Fibroblast of villous mesenchyme (primary cell): ENCODE measurements around the gene IPO4. TPM values are rescaled to one million over a fixed set of nuclear protein-coding genes. Genes with fewer than 3 reads are reported as not detected.

Experiments
- DNase-seq: peaks from one replicate; pipeline ENCODE4 v3.0.0-alpha.2; 2010; ENCODE audit warnings: low read depth
- H3K4me3 ChIP-seq: 2 replicates; pipeline ENCODE4 v1.5.1; 2011; ENCODE audit warnings: low read depth, mild to moderate bottlenecking, low read length
- total RNA-seq: library from RNA; depleted of rRNA; stranded (reverse); fragments of >200 nt; gene quantifications from 2 replicates; pipeline ENCODE4 v1.2.3, GENCODE V29; 2012
- TF ChIP-seq, protein P1 (sequence below): IDR thresholded peaks from 2 replicates; pipeline ENCODE4 v1.5.1; 2012; ENCODE audit warnings: low read depth, mild to moderate bottlenecking, low read length; ENCODE audit not compliant: insufficient read depth

Gene IPO4
- total RNA-seq, 1 donor: 41.9 TPM

DNA sequence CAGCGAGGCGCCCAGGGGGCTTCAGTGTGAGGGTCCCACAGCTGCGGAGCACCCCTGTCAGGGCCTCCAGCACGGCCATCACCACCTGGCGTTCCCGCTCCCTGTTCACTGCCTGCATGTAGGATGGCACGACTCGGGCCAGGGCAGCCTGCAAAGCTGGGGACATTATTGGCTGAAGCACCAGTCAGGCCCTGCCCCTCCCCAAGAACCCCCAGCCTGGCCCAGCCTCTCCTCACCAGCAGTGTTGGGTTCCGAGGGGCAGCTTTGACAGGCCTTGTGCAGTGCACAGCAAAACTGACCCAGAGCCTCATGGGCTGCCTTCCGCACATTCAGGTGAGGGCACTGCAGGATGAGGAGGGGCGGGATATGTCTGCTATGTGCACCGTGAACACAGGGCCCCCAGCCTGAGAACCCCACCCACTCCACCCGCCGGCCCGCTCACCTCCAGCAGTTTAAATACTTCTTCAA is 5.6 kb downstream of the IPO4 start:
- DNase-seq: no peak
- no peak overlapping the region for H3K4me3 ChIP-seq
- TF ChIP-seq, protein P1, sequence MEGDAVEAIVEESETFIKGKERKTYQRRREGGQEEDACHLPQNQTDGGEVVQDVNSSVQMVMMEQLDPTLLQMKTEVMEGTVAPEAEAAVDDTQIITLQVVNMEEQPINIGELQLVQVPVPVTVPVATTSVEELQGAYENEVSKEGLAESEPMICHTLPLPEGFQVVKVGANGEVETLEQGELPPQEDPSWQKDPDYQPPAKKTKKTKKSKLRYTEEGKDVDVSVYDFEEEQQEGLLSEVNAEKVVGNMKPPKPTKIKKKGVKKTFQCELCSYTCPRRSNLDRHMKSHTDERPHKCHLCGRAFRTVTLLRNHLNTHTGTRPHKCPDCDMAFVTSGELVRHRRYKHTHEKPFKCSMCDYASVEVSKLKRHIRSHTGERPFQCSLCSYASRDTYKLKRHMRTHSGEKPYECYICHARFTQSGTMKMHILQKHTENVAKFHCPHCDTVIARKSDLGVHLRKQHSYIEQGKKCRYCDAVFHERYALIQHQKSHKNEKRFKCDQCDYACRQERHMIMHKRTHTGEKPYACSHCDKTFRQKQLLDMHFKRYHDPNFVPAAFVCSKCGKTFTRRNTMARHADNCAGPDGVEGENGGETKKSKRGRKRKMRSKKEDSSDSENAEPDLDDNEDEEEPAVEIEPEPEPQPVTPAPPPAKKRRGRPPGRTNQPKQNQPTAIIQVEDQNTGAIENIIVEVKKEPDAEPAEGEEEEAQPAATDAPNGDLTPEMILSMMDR: no peak

DNA sequence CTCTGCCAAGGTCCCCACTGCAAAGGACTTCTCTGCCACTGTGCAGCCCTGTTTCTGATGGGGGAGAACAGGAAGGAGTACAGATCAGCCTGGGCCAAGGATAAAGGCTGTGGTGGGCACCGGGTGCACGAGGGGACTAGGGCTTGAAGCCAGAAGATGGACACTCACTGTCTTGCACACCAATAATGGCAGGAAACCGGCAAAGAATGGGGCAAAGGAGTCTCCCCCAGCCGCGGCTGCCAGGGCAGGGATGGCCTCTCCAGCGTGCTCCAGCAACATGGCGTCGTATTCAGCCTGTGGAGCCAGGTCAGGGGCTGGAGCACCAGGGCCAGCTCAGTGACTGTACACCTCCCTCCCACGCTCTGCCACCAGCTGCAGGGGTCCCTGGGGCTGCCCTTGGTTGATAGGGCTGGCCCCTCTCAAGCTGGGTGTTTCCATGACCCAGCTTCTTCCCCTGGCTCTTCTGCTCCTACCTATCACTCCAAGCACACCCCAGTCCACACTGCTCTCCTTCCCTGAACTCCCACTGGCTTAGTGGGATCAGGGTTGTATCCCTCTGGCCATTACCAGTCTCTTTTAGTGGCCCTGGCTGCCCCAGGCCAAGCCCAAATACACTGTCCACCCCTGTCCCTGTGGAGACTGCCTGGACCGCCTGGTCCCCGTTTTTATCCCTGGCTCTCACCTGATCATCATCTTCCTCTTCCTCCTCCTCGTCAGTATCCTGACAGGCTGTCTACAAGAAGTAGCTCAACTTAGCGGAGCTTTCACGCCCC is 6.3 kb downstream of the IPO4 start:
- TF ChIP-seq, protein P1: no peak

DNA sequence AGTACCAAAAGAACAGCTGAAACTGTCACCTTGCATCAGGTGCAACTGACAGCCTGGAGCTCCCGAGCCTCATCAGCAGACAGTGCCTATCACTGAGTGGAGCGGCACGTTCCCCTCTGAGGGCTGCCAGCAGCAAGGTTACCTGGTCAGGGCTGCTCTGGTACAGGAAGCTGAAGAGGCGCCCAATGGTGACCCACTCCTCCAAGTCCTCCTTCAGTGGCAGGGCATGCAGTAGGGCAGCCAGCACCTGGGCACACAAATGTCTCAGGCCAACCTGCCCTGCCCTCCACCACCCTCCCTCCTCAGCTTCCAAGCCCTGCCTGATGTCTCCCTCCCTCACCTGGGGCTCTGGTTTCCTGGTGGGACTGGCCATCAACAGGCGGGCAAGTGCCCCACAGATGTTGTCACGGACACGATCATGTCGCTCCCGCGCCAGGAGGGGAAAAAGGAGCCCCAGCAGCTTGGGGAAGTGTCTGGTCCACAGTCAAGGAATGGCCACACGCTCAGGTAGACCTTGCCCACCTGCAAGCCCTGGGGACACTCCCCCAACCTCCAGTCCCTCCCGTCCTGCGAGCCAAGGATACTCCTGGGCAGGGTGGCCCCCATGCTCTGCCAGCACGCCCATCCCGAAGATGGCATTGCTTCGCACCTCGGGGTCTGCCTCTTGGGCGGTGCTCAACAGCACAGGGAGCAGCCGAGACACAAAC is 7.1 kb downstream of the IPO4 start:
- DNase-seq: no peak
- TF ChIP-seq, protein P1: no peak
- no peak overlapping the region for H3K4me3 ChIP-seq

More for the DNA sequence above, 6.3 kb downstream of the IPO4 start:
- no peak overlapping the region for H3K4me3 ChIP-seq
- DNase-seq: no peak

DNA sequence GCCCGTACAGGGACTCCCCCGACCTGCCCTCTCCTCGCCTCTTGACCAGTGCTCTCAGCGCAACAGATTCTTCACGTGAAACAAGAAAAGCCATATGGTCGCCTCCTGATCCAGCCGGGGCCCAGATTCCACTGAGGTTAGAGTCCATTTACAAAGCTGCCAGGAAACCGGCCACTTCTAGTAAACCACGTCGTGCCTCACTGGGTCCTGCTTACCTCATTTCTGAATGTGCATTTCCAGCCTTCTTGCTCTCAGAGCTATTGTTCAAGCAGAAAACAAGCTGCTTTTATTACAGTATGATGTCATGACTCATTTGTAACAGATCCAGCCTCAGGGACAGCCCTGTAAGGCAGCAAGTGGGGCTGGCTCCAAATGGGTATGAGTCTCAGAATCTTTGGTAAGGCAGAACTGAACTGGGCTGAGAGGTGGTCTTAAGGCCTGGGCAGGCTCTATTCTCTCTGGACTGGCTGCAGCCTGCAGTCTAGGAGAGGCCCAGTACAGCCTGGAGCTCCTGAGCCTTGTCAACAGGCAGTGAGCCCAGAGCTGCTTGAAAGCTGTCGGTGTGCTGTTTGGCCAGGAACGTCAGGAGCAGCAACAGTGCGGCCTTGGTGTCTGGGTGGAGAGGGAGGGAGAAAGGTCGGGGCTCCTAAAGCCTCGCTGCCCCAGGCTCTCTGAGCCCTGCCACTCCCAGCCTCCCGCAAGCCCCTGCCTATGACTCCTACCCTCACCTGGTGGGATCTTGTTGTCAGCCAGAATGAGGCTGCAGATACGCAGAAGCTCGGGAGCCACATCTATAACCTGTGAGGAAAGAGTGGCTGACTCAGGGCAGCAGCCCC is 8.4 kb downstream of the IPO4 start:
- no peak overlapping the region for H3K4me3 ChIP-seq
- TF ChIP-seq, protein P1: no peak
- peak; percentile 80 for DNase-seq

DNA sequence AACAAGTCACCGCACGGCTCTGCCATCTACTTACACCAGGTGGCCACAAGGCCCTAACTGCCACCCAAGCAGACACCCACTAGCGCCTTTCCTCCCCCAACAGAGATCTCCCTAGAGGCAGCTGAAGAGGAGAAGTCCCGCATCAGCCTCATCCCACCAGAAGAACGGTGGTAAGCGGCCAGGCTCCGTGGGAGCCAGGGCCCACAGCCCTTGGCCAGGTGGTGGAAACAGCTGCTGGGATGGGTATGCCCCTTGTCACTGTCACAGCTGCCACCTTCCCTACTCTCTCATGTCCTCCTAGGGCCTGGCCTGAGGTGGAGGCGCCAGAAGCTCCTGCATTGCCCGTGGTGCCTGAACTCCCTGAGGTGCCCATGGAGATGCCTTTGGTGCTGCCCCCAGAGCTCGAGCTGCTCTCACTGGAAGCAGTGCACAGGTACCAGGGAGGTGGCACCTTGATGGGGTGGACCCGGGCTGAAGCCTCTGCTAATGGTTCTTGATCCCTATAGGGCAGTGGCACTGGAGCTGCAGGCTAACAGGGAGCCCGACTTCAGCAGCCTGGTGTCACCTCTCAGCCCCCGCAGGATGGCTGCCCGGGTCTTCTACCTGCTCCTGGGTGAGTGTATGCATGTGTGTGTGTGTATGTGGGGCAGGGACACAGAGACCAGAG is 9.2 kb downstream of the IPO4 start:
- TF ChIP-seq, protein P1: no peak
- H3K4me3 ChIP-seq: no peak overlapping the region
- DNase-seq: no peak
